Suppressor macrophage treated with lipopolysaccharide for 4 hours (primary cell): ENCODE data around the gene AAK1.
"Not testable (repeated sequence)": the region's sequence is repeated elsewhere in the genome, so short reads cannot be mapped to it uniquely, and the experiment has no call there.

Experiments
- DNase-seq: peaks from one replicate; pipeline ENCODE4 v3.0.0-alpha.2; 2020

The AAK1 gene

GRCh38 chr2:69436938-69437750, 206.4 kb downstream of the AAK1 start, which contains the start of gene NFU1:
Gene NFU1 (minus strand): TSS chr2:69437435. CDS start chr2:69437422, 13 bp downstream.
- peak; percentile 97 for DNase-seq

- no peak for DNase-seq
These were observed 207.0 kb downstream of the AAK1 start for GRCh38 chr2:69436596-69436937.

- no peak for DNase-seq
These were observed 208.8 kb downstream of the AAK1 start for GRCh38 chr2:69434753-69435152.

- no peak for DNase-seq
These were observed 213.9 kb downstream of the AAK1 start for GRCh38 chr2:69429491-69430183.

GRCh38 chr2:69428981-69429380, 214.6 kb downstream of the AAK1 start:
- no peak for DNase-seq

GRCh38 chr2:69424419-69424818, 219.1 kb downstream of the AAK1 start:
- no peak for DNase-seq

- DNase-seq, result no peak
These were observed 221.3 kb downstream of the AAK1 start for GRCh38 chr2:69422198-69422597.

- DNase-seq, result not testable (repeated sequence)
These were observed 224.4 kb downstream of the AAK1 start for GRCh38 chr2:69419111-69419510.

GRCh38 chr2:69416147-69416546, 227.4 kb downstream of the AAK1 start:
- DNase-seq, result no peak
